Neural cell (in vitro differentiated cells): ENCODE data around the gene BLVRB. TPM values are rescaled to one million over a fixed set of nuclear protein-coding genes. Genes with fewer than 3 reads are reported as not detected.
"Not testable (repeated sequence)": the region's sequence is repeated elsewhere in the genome, so short reads cannot be mapped to it uniquely, and the experiment has no call there.

Experiments
- H2AFZ ChIP-seq: fragments of 200-600, 300-800 bp; sonication (generic), shearing (Covaris generic); 2 replicates; pipeline ENCODE4 v1.6.0; 2014; ENCODE audit warnings: low read depth, mild to moderate bottlenecking, antibody characterized with exemption, low read length, moderate library complexity
- H3F3A ChIP-seq: fragments of 200-600 bp; shearing (Covaris generic); 2 replicates; pipeline ENCODE4 v1.6.1; 2016; ENCODE audit warnings: mild to moderate bottlenecking, moderate library complexity, mixed read lengths, antibody characterized with exemption, low read length; ENCODE audit not compliant: insufficient read depth, poor library complexity, severe bottlenecking
- H3K27ac ChIP-seq: fragments of 200-600, 300-800 bp; sonication (generic), shearing (Covaris generic); 2 replicates; pipeline ENCODE4 v1.5.1; 2014; ENCODE audit warnings: mild to moderate bottlenecking, low read length, moderate library complexity
- H3K27me3 ChIP-seq: fragments of 300-800, 200-600 bp; sonication (generic), shearing (Covaris generic); 2 replicates; pipeline ENCODE4 v1.6.0; 2014; ENCODE audit warnings: mild to moderate bottlenecking, low read depth, low read length, moderate library complexity; ENCODE audit not compliant: insufficient read depth
- H3K36me3 ChIP-seq: fragments of 300-800, 200-600 bp; sonication (generic), shearing (Covaris generic); 2 replicates; pipeline ENCODE4 v1.5.1; 2014; ENCODE audit warnings: mild to moderate bottlenecking, antibody characterized with exemption, low read length, moderate library complexity; ENCODE audit not compliant: insufficient read depth
- H3K4me2 ChIP-seq: fragments of 300-800, 200-600 bp; sonication (generic), shearing (Covaris generic); 2 replicates; pipeline ENCODE4 v1.6.0; 2014; ENCODE audit warnings: mild to moderate bottlenecking, low read length
- H3K4me3 ChIP-seq: fragments of 300-800, 200-600 bp; sonication (generic), shearing (Covaris generic); 2 replicates; pipeline ENCODE4 v1.5.1; 2014; ENCODE audit warnings: mild to moderate bottlenecking, low read length, moderate library complexity
- H3K79me2 ChIP-seq: fragments of 200-600 bp; shearing (Covaris generic); replicated peaks from 2 replicates; pipeline ENCODE4 v1.6.0; 2014; ENCODE audit warnings: mild to moderate bottlenecking, low read length, moderate library complexity; ENCODE audit not compliant: insufficient read depth
- H3K9ac ChIP-seq: fragments of 300-800, 200-600 bp; sonication (generic), shearing (Covaris generic); 2 replicates; pipeline ENCODE4 v1.6.1; 2016; ENCODE audit warnings: mild to moderate bottlenecking, low read length, mixed read lengths
- H3K9me2 ChIP-seq: fragments of 200-600 bp; shearing (Covaris generic); 2 replicates; pipeline ENCODE4 v1.6.1; 2016; ENCODE audit warnings: mild to moderate bottlenecking, low read length, mixed read lengths; ENCODE audit not compliant: insufficient read depth
- H3K9me3 ChIP-seq: fragments of 200-600, 300-800 bp; sonication (generic), shearing (Covaris generic); 2 replicates; pipeline ENCODE4 v1.6.1; 2016; ENCODE audit warnings: mild to moderate bottlenecking, mixed run types, low read length, moderate library complexity, mixed read lengths
- H4K20me1 ChIP-seq: fragments of 200-600 bp; shearing (Covaris generic); 2 replicates; pipeline ENCODE4 v1.6.1; 2016; ENCODE audit warnings: mild to moderate bottlenecking, mixed run types; ENCODE audit not compliant: insufficient read depth
- CTCF ChIP-seq: fragments of 450-650 bp; IDR thresholded peaks from 2 replicates; pipeline ENCODE4 v1.5.1; 2014; ENCODE audit warnings: antibody characterized with exemption, mild to moderate bottlenecking, moderate library complexity; ENCODE audit not compliant: poor library complexity, severe bottlenecking
- EP300 ChIP-seq: fragments of 450-650 bp; conservative IDR thresholded peaks from 2 replicates; pipeline ENCODE4 v1.6.1; 2014; ENCODE audit warnings: antibody characterized with exemption, mild to moderate bottlenecking, moderate library complexity; ENCODE audit not compliant: poor library complexity, severe bottlenecking
- EZH2 ChIP-seq: fragments of 200-600, 300-800 bp; shearing (Covaris generic), sonication (generic); IDR thresholded peaks from 2 replicates; pipeline ENCODE4 v1.6.1; 2014; ENCODE audit warnings: antibody characterized with exemption, low read length, borderline replicate concordance, mild to moderate bottlenecking; ENCODE audit not compliant: insufficient read depth, poor library complexity, severe bottlenecking
- MXI1 ChIP-seq: fragments of 450-650 bp; conservative IDR thresholded peaks from 2 replicates; pipeline ENCODE4 v1.6.1; 2014; ENCODE audit warnings: antibody characterized with exemption, mild to moderate bottlenecking; ENCODE audit not compliant: poor library complexity, severe bottlenecking
- POLR2AphosphoS5 ChIP-seq: IDR thresholded peaks from 2 replicates; pipeline ENCODE4 v1.6.1; 2012
- RAD21 ChIP-seq: fragments of 450-650 bp; conservative IDR thresholded peaks from 2 replicates; pipeline ENCODE4 v1.6.1; 2014; ENCODE audit warnings: antibody characterized with exemption, mild to moderate bottlenecking, moderate library complexity
- REST ChIP-seq: IDR thresholded peaks from 2 replicates; pipeline ENCODE4 v1.6.1; 2012; ENCODE audit warnings: borderline replicate concordance
- SMC3 ChIP-seq: fragments of 450-650 bp; conservative IDR thresholded peaks from 2 replicates; pipeline ENCODE4 v1.6.1; 2014; ENCODE audit warnings: antibody characterized with exemption, mild to moderate bottlenecking, moderate library complexity; ENCODE audit not compliant: poor library complexity
- TAF1 ChIP-seq: IDR thresholded peaks from 2 replicates; pipeline ENCODE4 v1.6.1; 2012; ENCODE audit warnings: low read depth
- polyA plus RNA-seq: library from polyadenylated mRNA; depleted of rRNA; stranded (reverse); fragments of >200 nt; gene quantifications from 2 replicates; pipeline ENCODE4 v1.2.3, GENCODE V29; 2014

The BLVRB gene
- polyA plus RNA-seq, 1 donor from 2014 or later = 9.9 TPM

- Histone ChIP-seq H3K27ac (no peak overlapping the region), H3K4me2 (no peak overlapping the region), H4K20me1 (no peaks in the 10 kb centered on the region), H3K9me3 (peaks cover 6% of the 10 kb centered on the region), H3K9ac (no peak overlapping the region), H3K79me2 (no peaks in the 10 kb centered on the region), H3K4me3 (no peak overlapping the region), H3K27me3 (peaks cover 5% of the 10 kb centered on the region), H3F3A (no peaks in the 10 kb centered on the region), H3K36me3 (no peaks in the 10 kb centered on the region), H3K9me2 (no peaks in the 10 kb centered on the region), H2AFZ (no peak overlapping the region)
- TF ChIP-seq MXI1 (no peak), EZH2 (no peak), EP300 (no peak), TAF1 (no peak), POLR2AphosphoS5 (no peak), SMC3 (no peak)
These were observed 24.3 kb upstream of the BLVRB start for GRCh38 chr19:40489882-40490230.

- Histone ChIP-seq H3K9me3 (no peaks in the 10 kb centered on the region), H3K36me3 (no peaks in the 10 kb centered on the region), H3K79me2 (no peaks in the 10 kb centered on the region), H3K27ac (no peak overlapping the region), H3K4me3 (no peak overlapping the region), H3K9ac (no peak overlapping the region), H2AFZ (no peak overlapping the region), H3K9me2 (no peaks in the 10 kb centered on the region), H3F3A (no peaks in the 10 kb centered on the region), H3K4me2 (no peak overlapping the region), H4K20me1 (no peaks in the 10 kb centered on the region), H3K27me3 (no peaks in the 10 kb centered on the region)
- TF ChIP-seq TAF1 (no peak), POLR2AphosphoS5 (no peak), MXI1 (no peak), EP300 (no peak), REST (no peak), EZH2 (no peak), RAD21 (no peak), SMC3 (no peak), CTCF (no peak)
These were observed 20.5 kb upstream of the BLVRB start for GRCh38 chr19:40486017-40486416.

GRCh38 chr19:40475878-40476644 is 10.5 kb upstream of the BLVRB start:
- H3K36me3 ChIP-seq, H3K27ac ChIP-seq, H4K20me1 ChIP-seq, H3K9ac ChIP-seq, H3K79me2 ChIP-seq, H3F3A ChIP-seq, H3K9me3 ChIP-seq, H3K4me3 ChIP-seq, H3K9me2 ChIP-seq, H2AFZ ChIP-seq, H3K27me3 ChIP-seq, H3K4me2 ChIP-seq: not testable (repeated sequence)
